Globus pallidus (tissue), 1 donor: Measurements from ENCODE around the gene MACROD2.

Experiments used
- DNase-seq: peaks from one replicate; pipeline ENCODE4 v3.0.0-alpha.2; 2015; ENCODE audit warnings: low spot score

MACROD2 gene

GRCh38 chr20:15625981-15626380 lies 1630.7 kb downstream of the MACROD2 start:
- no peak for DNase-seq

- no peak for DNase-seq
Measured at GRCh38 chr20:15627089-15627488, 1631.8 kb downstream of the MACROD2 start.

- no peak for DNase-seq
Measured at GRCh38 chr20:15627501-15627903, 1632.2 kb downstream of the MACROD2 start.

GRCh38 chr20:15628851-15629353 lies 1633.6 kb downstream of the MACROD2 start:
- DNase-seq, result no peak

GRCh38 chr20:15630360-15630759 lies 1635.0 kb downstream of the MACROD2 start:
- DNase-seq, result no peak

- no peak for DNase-seq
Measured at GRCh38 chr20:15632680-15633079, 1637.4 kb downstream of the MACROD2 start.

- no peak for DNase-seq
Measured at GRCh38 chr20:15634102-15634501, 1638.8 kb downstream of the MACROD2 start.

- no peak for DNase-seq
Measured at GRCh38 chr20:15637546-15637945, 1642.2 kb downstream of the MACROD2 start.

- DNase-seq, result no peak
Measured at GRCh38 chr20:15637950-15638754, 1642.8 kb downstream of the MACROD2 start.

- no peak for DNase-seq
Measured at GRCh38 chr20:15638816-15639215, 1643.5 kb downstream of the MACROD2 start.

GRCh38 chr20:15639839-15640238 lies 1644.5 kb downstream of the MACROD2 start:
- DNase-seq, result no peak

GRCh38 chr20:15642109-15642508 lies 1646.8 kb downstream of the MACROD2 start:
- DNase-seq, result no peak

- no peak for DNase-seq
Measured at GRCh38 chr20:15642676-15643075, 1647.4 kb downstream of the MACROD2 start.

GRCh38 chr20:15643713-15644112 lies 1648.4 kb downstream of the MACROD2 start:
- no peak for DNase-seq

GRCh38 chr20:15645816-15646215 lies 1650.5 kb downstream of the MACROD2 start:
- no peak for DNase-seq

GRCh38 chr20:15653396-15654207 lies 1658.3 kb downstream of the MACROD2 start:
- no peak for DNase-seq

- DNase-seq, result peak; percentile 79
Measured at GRCh38 chr20:15654208-15654649, 1658.9 kb downstream of the MACROD2 start.

GRCh38 chr20:15655295-15655874 lies 1660.1 kb downstream of the MACROD2 start:
- no peak for DNase-seq

GRCh38 chr20:15656124-15656523 lies 1660.8 kb downstream of the MACROD2 start:
- no peak for DNase-seq

GRCh38 chr20:15658295-15658694 lies 1663.0 kb downstream of the MACROD2 start:
- DNase-seq, result peak; percentile 69

GRCh38 chr20:15673206-15673605 lies 1677.9 kb downstream of the MACROD2 start:
- DNase-seq, result no peak

- DNase-seq, result no peak
Measured at GRCh38 chr20:15674253-15675060, 1679.1 kb downstream of the MACROD2 start.
